GM12878 (cell line): ENCODE data around the gene CDC25C. TPM values are rescaled to one million over a fixed set of nuclear protein-coding genes. Genes with fewer than 3 reads are reported as not detected.

Experiments
- ATAC-seq: fragments of 200-7000 bp; cut with Tn5 transposase; 3 replicates; pipeline ENCODE4 v1.9.1; 2020; ENCODE audit warnings: mild to moderate bottlenecking, moderate library complexity
- BruUV-seq: library from RNA; stranded (reverse); fragments of 400-500 nt; replicated peaks from 2 replicates; lab custom pipeline; 2021; lab: Mats Ljungman, UMichigan
- CTCF ChIA-PET: fragments of 300-600 bp; sonication (Branson Sonifier 250); formaldehyde crosslinking; extraction: SDS; loops from one replicate; lab custom pipeline; 2021; ENCODE audit warnings: inconsistent platforms; lab: Yijun Ruan, JAX
- POLR2A ChIA-PET: fragments of 350-600 bp; formaldehyde crosslinking; extraction: SDS; loops from one replicate; lab custom pipeline; 2021; ENCODE audit warnings: inconsistent platforms; lab: Charles Lee
- RAD21 ChIA-PET: fragments of 300-600 bp; sonication (Branson Sonifier 250); formaldehyde crosslinking; loops from one replicate; lab custom pipeline; 2023; ENCODE audit warnings: antibody characterized with exemption; ENCODE audit not compliant: unreplicated experiment; lab: Charles Lee
- SMC1A ChIA-PET: fragments of 300-600 bp; sonication (Branson Sonifier 250); formaldehyde crosslinking; loops from one replicate; lab custom pipeline; 2023; ENCODE audit not compliant: unreplicated experiment, uncharacterized antibody; lab: Charles Lee
- DNase-seq: peaks from one replicate; pipeline ENCODE4 v3.0.0-alpha.2; 2011; ENCODE audit warnings: low read depth, low spot score
- FAIRE-seq: peaks from 3 replicates; lab custom pipeline; 2011; peaks lifted over from hg19 to GRCh38; lab: Jason Lieb, UNC
- H2AFZ ChIP-seq: 2 replicates; pipeline ENCODE4 v1.6.0; 2011; ENCODE audit warnings: low read depth, low read length, control low read depth; ENCODE audit not compliant: control insufficient read depth
- H3K27ac ChIP-seq: 2 replicates; pipeline ENCODE4 v1.5.1; 2011; ENCODE audit warnings: control low read depth; ENCODE audit not compliant: control insufficient read depth, insufficient read depth
- H3K27me3 ChIP-seq, 2 experiments: replicated peaks in 1 of 2; 2 replicates each; pipeline versions ENCODE4 v1.6.0 to v1.6.1; 2011; ENCODE audit warnings: low read length in 1 of 2; ENCODE audit not compliant: control insufficient read depth in 2 of 2, insufficient read depth in 2 of 2
- H3K36me3 ChIP-seq, 2 experiments: 2 replicates each; pipeline ENCODE4 v1.5.1; 2011; ENCODE audit warnings: low read length in 1 of 2; ENCODE audit not compliant: control insufficient read depth in 2 of 2, insufficient read depth in 2 of 2
- H3K4me1 ChIP-seq: 2 replicates; pipeline ENCODE4 v1.6.1; 2011; ENCODE audit warnings: mild to moderate bottlenecking, low read length, moderate library complexity, mixed read lengths; ENCODE audit not compliant: control insufficient read depth, insufficient read depth
- H3K4me2 ChIP-seq: 2 replicates; pipeline ENCODE4 v1.6.0; 2011; ENCODE audit warnings: control low read depth; ENCODE audit not compliant: control insufficient read depth, insufficient read depth
- H3K4me3 ChIP-seq: fragments of 200-600 bp; sonication (generic); 2 replicates; pipeline ENCODE4 v1.5.1; 2016
- H3K79me2 ChIP-seq: 2 replicates; pipeline ENCODE4 v1.6.0; 2011; ENCODE audit warnings: low read length; ENCODE audit not compliant: control insufficient read depth, insufficient read depth
- H3K9ac ChIP-seq: 2 replicates; pipeline ENCODE4 v1.8.0; 2011; ENCODE audit warnings: low read length, control low read depth, mixed read lengths; ENCODE audit not compliant: control insufficient read depth, insufficient read depth
- H3K9me3 ChIP-seq: replicated peaks from 3 replicates; pipeline ENCODE4 v1.5.1; 2011; ENCODE audit warnings: mild to moderate bottlenecking, low read length; ENCODE audit not compliant: control insufficient read depth, insufficient read depth
- H4K20me1 ChIP-seq: 2 replicates; pipeline ENCODE4 v1.6.0; 2011; ENCODE audit not compliant: control insufficient read depth, insufficient read depth
- CBX5 ChIP-seq: sonication (generic); IDR thresholded peaks from 2 replicates; pipeline ENCODE4 v1.6.1; 2016; ENCODE audit warnings: low read depth, moderate library complexity, mild to moderate bottlenecking, inconsistent platforms
- CREB1 ChIP-seq: IDR thresholded peaks from 2 replicates; pipeline ENCODE4 v1.6.1; 2012; ENCODE audit warnings: low read depth, mild to moderate bottlenecking, inconsistent platforms
- EED ChIP-seq: sonication (generic); IDR thresholded peaks from 2 replicates; pipeline ENCODE4 v1.6.1; 2016; ENCODE audit warnings: antibody characterized with exemption, low read depth
- ETV6 ChIP-seq, 2 experiments: fragments of 450-650 bp in 1 of 2; IDR thresholded peaks in 1 of 2; conservative IDR thresholded peaks in 1 of 2; 2 replicates each; pipeline ENCODE4 v1.6.1; 2014; ENCODE audit warnings: antibody characterized with exemption in 1 of 2, borderline replicate concordance in 1 of 2, low read depth in 1 of 2, mild to moderate bottlenecking in 1 of 2, moderate library complexity in 1 of 2
- FOXK2 ChIP-seq: fragments of 450-650 bp; IDR thresholded peaks from 2 replicates; pipeline ENCODE4 v1.6.1; 2017; ENCODE audit warnings: mild to moderate bottlenecking, moderate library complexity
- HDAC6 ChIP-seq: fragments of 200-600 bp; sonication (generic); IDR thresholded peaks from one replicate; pipeline ENCODE4 v1.8.0; 2017; ENCODE audit warnings: antibody characterized with exemption; ENCODE audit not compliant: unreplicated experiment
- JUND ChIP-seq: IDR thresholded peaks from 2 replicates; pipeline ENCODE4 v1.6.1; 2012; ENCODE audit warnings: low read depth, mild to moderate bottlenecking, low read length, improper control_type of control experiment, moderate library complexity
- MTA3 ChIP-seq: IDR thresholded peaks from 2 replicates; pipeline ENCODE4 v1.6.1; 2012; ENCODE audit warnings: low read length, inconsistent platforms, borderline replicate concordance
- MYB ChIP-seq: fragments of 150-350 bp; IDR thresholded peaks from 2 replicates; pipeline ENCODE4 v1.6.1; 2014; ENCODE audit warnings: mild to moderate bottlenecking, low read depth, low read length, borderline replicate concordance
- NFIC ChIP-seq: IDR thresholded peaks from 2 replicates; pipeline ENCODE4 v1.6.1; 2012; ENCODE audit warnings: low read depth, mild to moderate bottlenecking, inconsistent platforms, low read length, moderate library complexity
- NR2F1 ChIP-seq: fragments of 450-650 bp; conservative IDR thresholded peaks from 2 replicates; pipeline ENCODE4 v1.6.1; 2017; ENCODE audit warnings: mild to moderate bottlenecking
- PAX5 ChIP-seq: IDR thresholded peaks from 2 replicates; pipeline ENCODE4 v1.6.1; 2011; ENCODE audit warnings: low read depth, low read length, borderline replicate concordance
- PKNOX1 ChIP-seq: fragments of 450-650 bp; IDR thresholded peaks from 2 replicates; pipeline ENCODE4 v1.6.1; 2016; ENCODE audit warnings: mild to moderate bottlenecking
- POLR2AphosphoS2 ChIP-seq: IDR thresholded peaks from 2 replicates; pipeline ENCODE4 v1.6.1; 2011; ENCODE audit warnings: low read depth, mild to moderate bottlenecking, low read length, improper control_type of control experiment, moderate library complexity
- SMAD1 ChIP-seq: fragments of 450-650 bp; IDR thresholded peaks from 2 replicates; pipeline ENCODE4 v1.6.1; 2018; ENCODE audit warnings: mild to moderate bottlenecking, low read depth; ENCODE audit not compliant: partially characterized antibody
- SPI1 ChIP-seq: IDR thresholded peaks from 2 replicates; pipeline ENCODE4 v1.6.1; 2011; ENCODE audit warnings: low read depth, mild to moderate bottlenecking, low read length, moderate library complexity, borderline replicate concordance; ENCODE audit not compliant: insufficient read depth
- ZNF24 ChIP-seq: fragments of 450-650 bp; IDR thresholded peaks from 2 replicates; pipeline ENCODE4 v1.6.1; 2017; ENCODE audit warnings: antibody characterized with exemption, mild to moderate bottlenecking
- ZNF384 ChIP-seq: IDR thresholded peaks from 2 replicates; pipeline ENCODE4 v1.6.1; 2012; ENCODE audit warnings: low read depth, mild to moderate bottlenecking, low read length, improper control_type of control experiment, borderline replicate concordance
- WGBS: methylation state at CpG from one replicate; pipeline ENCODE4 v1.1.6; 2016; ENCODE audit warnings: low lambda C conversion rate; ENCODE audit not compliant: insufficient replicate concordance, insufficient coverage; ENCODE audit errors: missing lambda C conversion rate; 5-methylcytosine and 5-hydroxymethylcytosine counted together
- in situ Hi-C: fragments of 300-500 bp; cut with MboI; formaldehyde crosslinking; loops from 9 replicates; pipeline ENCODE4 v1.14.3; 2018; ENCODE audit warnings: mixed read lengths
- intact Hi-C: fragments of 100-400 bp; cut with micrococcal nuclease; formaldehyde crosslinking; loops from one replicate; pipeline ENCODE4 v1.14.2; 2022; ENCODE audit not compliant: unreplicated experiment
- polyA plus RNA-seq, 11 experiments: library from polyadenylated mRNA; depleted of rRNA in 4 of 11; unstranded in 6 of 11; stranded (reverse) in 5 of 11; fragments of >200 nt; fragmentation: Nextera tagmentation in 4 of 11; fragmentation: Illumina TruSeq in 1 of 11; extraction: Ambion mirVana in 4 of 11; extraction: Trizol in 1 of 11; gene quantifications; 1 replicate in 1 of 11; 2 replicates in 10 of 11; pipeline versions ENCODE4 v1.2.1 to v1.2.3, GENCODE V29; 2011 to 2016; ENCODE audit warnings: inconsistent platforms in 2 of 11, missing spikeins in 2 of 11, low read depth in 1 of 11
- total RNA-seq, 4 experiments: library from RNA; depleted of rRNA in 3 of 4; stranded (reverse); fragments of >200 nt in 3 of 4; fragmentation: Illumina TruSeq in 1 of 4; extraction: Trizol in 1 of 4; gene quantifications; 2 replicates each; pipeline versions ENCODE4 v1.2.1 to v1.2.3, GENCODE V29; 2013 to 2021
- TF ChIP-seq, protein P1 (sequence below): IDR thresholded peaks from 2 replicates; pipeline ENCODE4 v1.6.1; 2011; ENCODE audit warnings: borderline replicate concordance, low read depth, mild to moderate bottlenecking, moderate library complexity, mixed read lengths, low read length; ENCODE audit not compliant: insufficient read depth; ENCODE audit errors: extremely low read length
- TF ChIP-seq, protein P2 (sequence below): fragments of 450-650 bp; IDR thresholded peaks from 2 replicates; pipeline ENCODE4 v1.6.1; 2017; ENCODE audit warnings: mild to moderate bottlenecking, moderate library complexity

CDC25C gene
- total and polyA plus RNA-seq, 10 of the 15 experiments (the other 5 are each of a cell fraction or from before 2014, with no cell fraction given): 9.2 to 30.7 (median 14.9) TPM

GRCh38 chr5:138303372-138303771 is 28.2 kb downstream of the CDC25C start:
- Histone ChIP-seq H3K9ac (no peak overlapping the region), H2AFZ (no peak overlapping the region), H4K20me1 (no peaks in the 10 kb centered on the region), H3K27me3 (no peaks in the 10 kb centered on the region), H3K27ac (no peak overlapping the region), H3K36me3 (no peaks in the 10 kb centered on the region), H3K79me2 (no peaks in the 10 kb centered on the region), H3K4me1 (no peaks in the 10 kb centered on the region), H3K4me3 (no peak overlapping the region), H3K4me2 (no peak overlapping the region), H3K9me3 (no peaks in the 10 kb centered on the region)
- ChIA-PET CTCF (no interaction called here), POLR2A (no interaction called here), RAD21 (no interaction called here), SMC1A (interaction anchor here (0.9 kb wide), 1 partner anchor 29 kb away, joined by 4 read pairs; no protein-coding TSS in a partner anchor)
- ATAC-seq (no peak), DNase-seq (no peak), FAIRE-seq (no peak)
- BruUV-seq: no TSS peak
- in situ Hi-C loops (no loop called here), intact Hi-C loops (no loop called here)
- 88% methylated on average over 6 of the region's 6 CpGs for WGBS
- TF ChIP-seq SMAD1: no peak
- no peak for TF ChIP-seq PAX5
- no peak for TF ChIP-seq MTA3
- TF ChIP-seq ETV6 (conservative IDR thresholded peaks at IDR 0.05 in 1 of 2, IDR thresholded peaks at IDR 0.05 in 1 of 2; ENCODE audit: borderline replicate concordance in 1 of 2, low read depth in 1 of 2): no peak
- TF ChIP-seq CREB1: no peak
- TF ChIP-seq NR2F1: no peak
- TF ChIP-seq FOXK2: no peak
- no peak for TF ChIP-seq PKNOX1
- no peak for TF ChIP-seq CBX5
- TF ChIP-seq HDAC6: no peak
- no peak for TF ChIP-seq EED
- TF ChIP-seq, protein P1, sequence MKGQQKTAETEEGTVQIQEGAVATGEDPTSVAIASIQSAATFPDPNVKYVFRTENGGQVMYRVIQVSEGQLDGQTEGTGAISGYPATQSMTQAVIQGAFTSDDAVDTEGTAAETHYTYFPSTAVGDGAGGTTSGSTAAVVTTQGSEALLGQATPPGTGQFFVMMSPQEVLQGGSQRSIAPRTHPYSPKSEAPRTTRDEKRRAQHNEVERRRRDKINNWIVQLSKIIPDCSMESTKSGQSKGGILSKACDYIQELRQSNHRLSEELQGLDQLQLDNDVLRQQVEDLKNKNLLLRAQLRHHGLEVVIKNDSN: no peak
- no peak for TF ChIP-seq POLR2AphosphoS2
- TF ChIP-seq ZNF384: no peak
- TF ChIP-seq, protein P2, sequence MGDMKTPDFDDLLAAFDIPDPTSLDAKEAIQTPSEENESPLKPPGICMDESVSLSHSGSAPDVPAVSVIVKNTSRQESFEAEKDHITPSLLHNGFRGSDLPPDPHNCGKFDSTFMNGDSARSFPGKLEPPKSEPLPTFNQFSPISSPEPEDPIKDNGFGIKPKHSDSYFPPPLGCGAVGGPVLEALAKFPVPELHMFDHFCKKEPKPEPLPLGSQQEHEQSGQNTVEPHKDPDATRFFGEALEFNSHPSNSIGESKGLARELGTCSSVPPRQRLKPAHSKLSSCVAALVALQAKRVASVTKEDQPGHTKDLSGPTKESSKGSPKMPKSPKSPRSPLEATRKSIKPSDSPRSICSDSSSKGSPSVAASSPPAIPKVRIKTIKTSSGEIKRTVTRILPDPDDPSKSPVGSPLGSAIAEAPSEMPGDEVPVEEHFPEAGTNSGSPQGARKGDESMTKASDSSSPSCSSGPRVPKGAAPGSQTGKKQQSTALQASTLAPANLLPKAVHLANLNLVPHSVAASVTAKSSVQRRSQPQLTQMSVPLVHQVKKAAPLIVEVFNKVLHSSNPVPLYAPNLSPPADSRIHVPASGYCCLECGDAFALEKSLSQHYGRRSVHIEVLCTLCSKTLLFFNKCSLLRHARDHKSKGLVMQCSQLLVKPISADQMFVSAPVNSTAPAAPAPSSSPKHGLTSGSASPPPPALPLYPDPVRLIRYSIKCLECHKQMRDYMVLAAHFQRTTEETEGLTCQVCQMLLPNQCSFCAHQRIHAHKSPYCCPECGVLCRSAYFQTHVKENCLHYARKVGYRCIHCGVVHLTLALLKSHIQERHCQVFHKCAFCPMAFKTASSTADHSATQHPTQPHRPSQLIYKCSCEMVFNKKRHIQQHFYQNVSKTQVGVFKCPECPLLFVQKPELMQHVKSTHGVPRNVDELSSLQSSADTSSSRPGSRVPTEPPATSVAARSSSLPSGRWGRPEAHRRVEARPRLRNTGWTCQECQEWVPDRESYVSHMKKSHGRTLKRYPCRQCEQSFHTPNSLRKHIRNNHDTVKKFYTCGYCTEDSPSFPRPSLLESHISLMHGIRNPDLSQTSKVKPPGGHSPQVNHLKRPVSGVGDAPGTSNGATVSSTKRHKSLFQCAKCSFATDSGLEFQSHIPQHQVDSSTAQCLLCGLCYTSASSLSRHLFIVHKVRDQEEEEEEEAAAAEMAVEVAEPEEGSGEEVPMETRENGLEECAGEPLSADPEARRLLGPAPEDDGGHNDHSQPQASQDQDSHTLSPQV: no peak
- no peak for TF ChIP-seq MYB
- TF ChIP-seq NFIC: no peak
- TF ChIP-seq SPI1: no peak
- no peak for TF ChIP-seq JUND
- no peak for TF ChIP-seq ZNF24
